HG02623 (cell line): ENCODE results near the gene KNG1.
"Not testable (repeated sequence)": the region's sequence is repeated elsewhere in the genome, so short reads cannot be mapped to it uniquely, and the experiment has no call there.

Experiments
- ATAC-seq: cut with Tn5 transposase; IDR thresholded peaks from one replicate; pipeline ENCODE4 v1.9.1; 2021; ENCODE audit warnings: moderate library complexity; ENCODE audit not compliant: unreplicated experiment

Gene KNG1

GRCh38 chr3:186717039-186717457 is at the start of gene KNG1:
KNG1 (plus strand) TSS chr3:186717359; CDS start chr3:186717543, 184 bp downstream.
- ATAC-seq = no peak

DNA sequence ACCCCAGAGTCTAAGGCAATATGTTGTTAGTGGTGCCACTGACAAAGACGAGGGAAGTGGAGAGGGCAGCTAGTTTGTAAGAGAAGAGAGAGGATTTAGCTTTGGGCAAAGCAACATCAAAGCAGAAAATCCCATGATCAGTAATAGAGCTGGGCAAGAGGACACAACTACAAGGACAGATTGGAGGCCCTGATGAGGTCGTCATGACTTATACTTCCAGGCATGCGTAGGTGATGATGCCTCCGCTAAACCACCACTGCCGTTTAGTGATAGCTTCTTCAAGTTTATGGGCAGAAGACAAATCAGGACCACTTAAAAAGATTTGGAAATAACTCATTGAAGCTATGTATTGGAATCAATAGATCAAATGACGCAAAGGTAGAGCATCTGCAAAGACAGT is 48.7 kb upstream of the KNG1 start:
- ATAC-seq = no peak

- no peak for ATAC-seq
Measured at GRCh38 chr3:186669378-186670084, 47.6 kb upstream of the KNG1 start.

DNA sequence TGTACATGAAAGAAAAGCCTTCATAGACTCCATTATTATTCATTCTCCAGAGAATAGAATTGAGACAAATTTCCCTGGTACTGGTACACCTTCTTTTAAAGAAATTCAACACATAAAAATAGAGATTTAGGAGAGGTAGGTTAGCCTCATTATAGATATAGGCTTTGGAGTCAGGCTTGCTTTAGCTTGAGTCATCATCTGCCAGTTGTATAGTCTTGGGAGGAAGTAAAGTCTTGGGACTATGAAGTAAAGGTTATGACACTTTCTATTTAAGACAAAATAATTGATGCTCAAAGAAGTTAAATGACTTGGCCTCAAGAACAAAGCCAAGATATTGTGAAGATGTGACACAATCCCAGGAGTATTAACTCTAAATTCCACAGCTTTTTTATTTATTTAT is 47.0 kb upstream of the KNG1 start:
- ATAC-seq = no peak

DNA sequence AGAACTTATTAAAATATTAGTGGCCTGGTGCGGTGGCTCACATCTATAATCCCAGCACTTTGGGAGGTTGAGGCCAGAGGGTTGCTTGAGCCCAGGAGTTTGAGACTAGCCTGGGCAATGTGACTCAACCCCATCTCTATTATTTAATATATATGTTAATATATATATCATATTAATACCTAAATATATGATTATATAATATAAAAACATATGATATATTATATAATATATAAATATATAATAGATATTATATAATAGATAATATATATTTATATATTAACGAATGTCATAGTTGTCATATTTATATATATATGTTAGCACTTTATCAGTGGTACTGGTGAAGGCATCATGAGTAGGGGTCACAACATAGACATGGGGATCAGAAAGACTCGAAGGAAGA is 46.1 kb upstream of the KNG1 start:
- ATAC-seq = no peak

GRCh38 chr3:186678604-186679003 is 38.6 kb upstream of the KNG1 start:
- no peak for ATAC-seq

GRCh38 chr3:186679151-186679550 is 38.0 kb upstream of the KNG1 start:
- no peak for ATAC-seq

DNA sequence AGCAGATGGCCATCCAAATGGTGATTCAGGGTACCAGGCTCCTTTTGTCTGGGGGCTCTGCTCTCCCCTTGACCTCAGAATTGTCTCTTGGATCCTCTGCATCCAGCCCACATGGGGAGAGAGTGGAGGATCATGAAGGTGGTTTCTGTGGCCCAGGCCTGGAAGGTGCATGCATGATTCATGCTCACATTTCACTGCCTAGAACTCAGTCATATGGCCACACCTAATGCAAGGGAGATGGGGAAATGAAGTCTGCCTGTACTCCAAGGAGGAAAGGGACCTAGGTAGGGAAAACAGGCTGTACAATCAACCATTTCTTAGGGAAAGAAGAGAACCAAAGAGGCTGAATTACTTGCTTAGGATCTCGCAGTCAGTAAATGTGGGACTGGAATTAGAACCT is 36.3 kb upstream of the KNG1 start:
- ATAC-seq = no peak

- no peak for ATAC-seq
Measured at GRCh38 chr3:186682812-186683211, 34.3 kb upstream of the KNG1 start.

DNA sequence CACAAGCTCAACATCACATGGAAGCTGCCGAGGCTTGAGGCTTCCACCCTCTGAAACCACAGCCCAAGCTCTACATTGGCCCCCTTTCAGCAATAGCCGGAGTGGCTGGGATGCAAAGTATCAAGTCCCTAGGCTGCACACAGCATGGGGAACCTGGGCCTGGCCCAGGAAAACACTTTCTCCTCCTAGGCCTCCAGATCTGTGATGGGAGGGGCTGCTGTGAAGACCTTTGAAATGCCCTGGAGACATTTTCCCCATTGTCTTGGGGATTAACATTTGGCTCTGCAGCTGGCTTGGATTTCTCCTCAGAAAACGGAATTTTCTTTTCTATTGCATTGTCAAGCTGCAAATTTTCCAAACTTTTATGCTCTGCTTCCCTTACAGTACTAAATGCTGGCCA is 33.2 kb upstream of the KNG1 start:
- no peak for ATAC-seq

DNA sequence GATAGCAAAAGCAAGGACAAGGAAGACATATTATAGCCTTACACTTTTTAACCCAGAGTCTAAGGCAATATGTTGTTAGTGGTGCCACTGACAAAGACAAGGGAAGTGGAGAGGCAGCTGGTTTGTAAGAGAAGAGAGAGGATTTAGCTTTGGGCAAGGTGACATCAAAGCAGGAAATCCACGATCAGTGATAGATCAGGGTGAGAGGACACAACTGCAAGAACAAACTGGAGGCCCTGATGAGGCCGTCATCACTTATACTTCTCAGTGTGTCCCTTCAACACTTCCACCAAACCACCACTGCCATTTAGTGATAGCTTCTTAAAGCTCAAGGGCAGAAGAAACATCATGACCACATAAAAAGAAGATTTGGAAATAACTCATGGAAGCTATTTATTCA is 30.7 kb upstream of the KNG1 start:
- not testable (repeated sequence) for ATAC-seq

DNA sequence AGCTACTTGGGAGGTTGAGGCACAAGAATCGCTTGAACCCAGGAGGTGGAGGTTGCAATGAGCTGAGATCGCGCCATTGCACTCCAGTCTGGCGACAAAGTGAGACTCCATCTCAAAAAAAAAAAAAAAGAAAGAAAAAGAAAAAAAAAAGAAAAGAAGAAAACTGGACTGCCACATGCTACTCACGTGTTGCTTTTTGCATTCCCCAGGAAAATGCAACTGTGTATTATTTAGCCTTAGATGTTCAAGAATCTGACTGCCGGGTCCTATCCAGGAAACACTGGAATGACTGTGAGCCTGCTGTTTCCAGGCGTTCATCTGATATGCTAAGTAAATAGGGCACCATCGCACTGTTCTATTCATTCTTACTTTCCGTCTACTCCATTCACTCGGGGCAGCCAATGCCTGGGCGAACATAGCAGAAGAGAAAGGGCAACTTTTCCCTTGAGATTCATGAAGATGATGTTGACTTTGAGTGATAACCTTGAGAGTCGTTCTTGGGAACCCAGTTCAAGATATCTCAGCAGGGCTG is 30.0 kb upstream of the KNG1 start:
- ATAC-seq = no peak

DNA sequence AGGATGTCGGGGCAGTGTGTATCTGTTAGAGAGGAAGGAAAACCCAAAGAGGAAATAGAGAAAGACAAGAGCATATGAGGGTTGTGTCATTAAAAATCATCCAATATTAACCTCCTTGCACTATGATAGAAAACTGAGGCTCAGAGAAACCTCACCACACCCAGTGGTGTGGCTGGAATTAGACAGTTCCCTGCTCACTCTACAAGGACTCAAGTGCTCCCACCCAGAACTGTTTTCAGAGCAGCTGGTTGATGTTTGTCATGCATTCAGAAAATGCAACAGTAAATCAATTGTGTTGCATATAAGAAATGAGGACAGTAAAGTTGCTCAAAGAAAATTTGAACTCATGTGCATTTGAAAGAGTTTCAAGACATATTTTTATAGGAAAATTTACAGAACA is 26.9 kb upstream of the KNG1 start:
- not testable (repeated sequence) for ATAC-seq

DNA sequence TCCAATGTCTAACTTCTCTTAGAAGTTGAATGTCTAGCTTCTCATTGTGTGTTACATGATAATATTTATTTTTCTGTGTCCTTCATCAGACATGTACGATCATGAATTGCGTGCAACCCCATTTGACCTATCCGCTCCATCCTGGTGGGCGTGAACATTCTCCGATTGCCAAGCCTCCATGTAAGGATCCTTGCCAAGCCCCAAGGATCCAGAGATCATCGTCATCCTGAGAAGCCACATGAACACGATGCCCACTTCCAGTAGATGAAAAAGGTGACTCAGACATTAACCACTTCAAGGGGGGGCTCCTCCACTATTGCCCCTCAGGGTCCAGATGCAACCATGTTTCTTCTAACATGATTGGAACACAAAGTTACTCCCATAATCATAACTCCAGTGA is 25.5 kb upstream of the KNG1 start:
- ATAC-seq = no peak

DNA sequence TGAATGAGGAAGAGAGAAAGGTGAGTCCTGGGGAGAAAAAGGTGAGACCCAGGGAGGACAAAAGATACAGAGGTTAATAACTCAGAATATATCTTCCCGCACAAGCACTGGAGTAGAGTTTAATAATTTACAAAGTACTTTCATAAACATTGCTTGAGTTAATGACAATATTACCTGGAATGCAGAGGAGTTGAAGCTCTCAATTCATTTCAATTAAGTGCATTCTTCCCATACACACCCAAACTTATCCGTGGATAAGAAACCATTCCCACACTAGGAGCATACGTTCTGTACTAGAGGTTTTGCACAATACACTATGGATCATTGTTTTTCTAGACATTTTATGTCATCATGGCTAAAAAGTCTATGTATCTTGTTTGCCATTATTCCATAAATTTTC is 23.3 kb upstream of the KNG1 start:
- no peak for ATAC-seq

DNA sequence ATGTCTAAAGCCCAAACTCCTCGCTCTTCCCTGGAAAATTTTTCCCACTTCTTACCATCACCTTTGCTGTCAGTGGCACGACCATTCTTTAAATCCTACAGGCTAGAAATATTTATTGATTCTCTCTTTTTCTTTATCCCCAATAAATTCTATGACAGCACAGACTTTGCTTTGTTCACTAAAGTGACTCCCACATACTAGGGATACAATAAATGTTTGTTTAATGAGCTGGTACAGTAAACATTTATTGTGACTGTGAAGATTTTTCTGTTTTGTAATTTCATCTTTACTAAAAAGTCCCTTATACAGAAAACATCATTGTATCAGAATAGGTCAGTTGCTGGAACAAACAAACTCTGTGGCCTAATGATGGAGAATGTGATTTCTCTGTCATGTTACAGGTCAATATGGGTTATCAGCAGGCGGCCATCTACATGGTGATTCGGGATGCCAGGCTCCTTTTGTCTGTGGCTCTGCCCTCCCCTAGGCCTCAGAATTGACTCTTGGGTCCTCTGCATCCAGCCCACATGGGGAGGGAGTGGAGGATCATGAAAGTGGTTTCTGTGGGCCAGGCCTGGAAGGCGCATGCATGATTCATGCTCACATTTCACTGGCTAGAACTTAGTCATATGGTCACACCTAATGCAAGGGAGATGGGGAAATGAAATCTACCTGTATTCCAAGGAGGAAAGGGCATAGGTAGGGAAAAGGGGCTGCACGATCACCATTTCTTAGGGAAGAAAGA is 22.7 kb upstream of the KNG1 start:
- no peak for ATAC-seq

DNA sequence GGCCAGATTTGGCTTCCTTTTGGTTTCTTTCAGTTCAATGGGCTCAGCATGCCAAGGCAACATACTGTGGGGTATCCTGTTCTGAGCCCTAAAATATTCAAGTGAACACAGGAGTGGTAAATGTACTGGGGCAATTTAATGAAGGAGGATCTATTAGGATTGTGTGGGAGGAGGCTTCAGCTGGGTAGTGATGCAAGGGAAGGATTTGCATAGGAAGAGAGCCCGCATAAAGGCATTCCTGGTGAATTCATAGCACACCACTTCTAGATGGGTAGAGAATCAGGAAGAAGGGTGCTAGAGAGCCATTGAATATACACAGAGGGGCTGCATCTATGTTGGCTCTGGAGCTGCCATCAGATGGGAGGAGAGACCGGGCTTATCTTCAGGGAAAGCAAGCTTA is 20.6 kb upstream of the KNG1 start:
- no peak for ATAC-seq

GRCh38 chr3:186697510-186697909 is 19.6 kb upstream of the KNG1 start:
- ATAC-seq = no peak

DNA sequence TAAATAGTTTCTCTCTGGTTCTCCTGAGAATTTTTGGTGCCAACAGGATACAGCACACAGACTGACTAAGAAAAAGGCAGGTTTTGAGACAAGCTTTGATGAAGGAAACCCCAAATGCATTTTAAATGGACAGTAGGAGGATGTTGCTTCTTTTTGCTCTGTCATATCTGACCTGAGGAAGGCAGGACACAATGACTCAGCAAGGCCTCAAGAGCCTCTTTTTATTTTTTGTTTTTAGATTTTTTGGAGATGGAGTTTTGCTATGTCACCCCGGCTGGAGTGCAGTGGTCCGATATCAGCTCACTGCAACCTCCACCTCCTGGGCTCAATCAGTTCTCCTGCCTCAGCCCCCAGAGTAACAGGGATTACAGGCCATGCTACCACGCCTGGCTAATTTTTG is 16.9 kb upstream of the KNG1 start:
- ATAC-seq = no peak

- ATAC-seq = not testable (repeated sequence)
Measured at GRCh38 chr3:186702451-186702850, 14.7 kb upstream of the KNG1 start.

- no peak for ATAC-seq
Measured at GRCh38 chr3:186705882-186706780, 11.0 kb upstream of the KNG1 start.
